Hematopoietic multipotent progenitor cell treated with erythropoietin and hydrocortisone succinate and interleukin-3 and kit ligand, for 15 days (in vitro differentiated cells): ENCODE results near the gene HOMER1.
"Not testable (repeated sequence)": the region's sequence is repeated elsewhere in the genome, so short reads cannot be mapped to it uniquely, and the experiment has no call there.

Experiments used
- DNase-seq: peaks from one replicate; pipeline ENCODE4 v3.0.0-alpha.2; 2015; ENCODE audit warnings: low spot score

The HOMER1 gene

DNA sequence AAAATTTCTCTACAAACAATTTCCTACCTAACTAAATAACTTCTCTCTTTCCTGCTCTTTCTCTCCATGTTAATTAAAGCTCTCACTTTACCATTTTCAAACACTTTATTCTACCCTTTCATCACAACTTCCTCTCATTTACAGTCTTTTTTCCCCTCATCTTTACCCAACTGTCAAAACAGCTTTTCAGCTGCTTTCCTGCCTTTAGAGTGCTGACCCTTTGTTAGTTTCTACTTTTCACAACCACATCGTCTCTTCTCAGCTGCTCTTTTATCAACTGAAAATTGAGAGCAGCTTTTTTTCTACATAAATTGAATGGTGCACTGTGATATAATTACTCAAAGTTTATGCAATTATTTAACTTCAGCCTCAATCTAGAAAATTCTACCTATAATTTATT, 3.1 kb upstream of the HOMER1 start:
- DNase-seq, result no peak

DNA sequence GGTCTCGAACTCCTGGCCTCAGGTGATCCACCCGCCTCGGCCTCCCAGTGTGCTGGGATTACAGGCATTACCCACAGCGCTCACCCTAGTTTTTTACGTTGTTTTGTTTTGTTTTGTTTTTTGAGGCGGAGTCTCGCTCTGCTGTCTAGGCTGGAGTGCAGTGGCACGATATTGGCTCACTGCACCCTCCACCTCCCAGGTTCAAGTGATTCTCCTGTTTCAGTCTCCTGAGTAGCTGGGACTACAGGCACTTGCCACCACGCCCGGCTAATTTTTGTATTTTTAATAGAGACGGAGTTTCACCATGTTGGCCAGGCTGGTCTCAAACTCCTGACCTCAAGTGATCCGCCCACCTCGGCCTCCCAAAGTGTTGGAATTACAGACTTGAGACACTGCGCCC, 2.4 kb upstream of the HOMER1 start:
- DNase-seq, result not testable (repeated sequence)

DNA sequence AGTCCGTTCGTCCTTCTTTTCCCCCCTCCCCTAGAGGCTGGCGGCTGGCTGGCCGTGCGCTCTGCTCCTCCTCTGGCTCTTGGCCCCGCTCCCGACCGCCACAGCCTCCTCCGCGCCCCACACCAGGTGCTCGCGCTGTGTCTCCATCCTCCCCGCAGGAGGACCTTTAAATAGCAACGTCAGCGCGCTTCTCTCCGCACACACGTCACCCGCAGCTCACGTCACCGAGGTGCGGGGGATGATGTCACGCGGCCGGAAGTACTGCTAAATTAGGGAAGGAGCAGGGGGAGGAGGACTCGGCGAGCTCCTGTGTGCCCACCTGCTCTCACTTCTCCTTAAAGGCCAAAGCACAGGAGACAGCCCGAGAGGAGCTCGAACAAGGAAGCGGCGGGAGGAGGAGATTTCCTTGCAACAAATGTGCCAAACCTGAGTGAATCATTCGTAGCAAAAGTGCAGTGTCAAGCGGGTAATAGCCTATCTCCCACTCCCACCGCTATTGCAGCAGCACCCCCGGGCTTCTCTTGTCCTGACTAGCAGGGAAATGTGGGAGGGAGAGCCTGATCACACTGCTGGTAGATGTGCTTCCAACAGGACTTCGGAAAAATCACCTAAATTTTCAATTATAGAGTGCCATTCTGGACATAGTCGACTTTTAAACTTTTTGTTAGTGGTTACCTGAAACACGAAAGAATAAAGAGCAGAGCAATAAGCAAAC, 614 bp upstream of the HOMER1 start:
- DNase-seq, result peak; percentile 68

DNA sequence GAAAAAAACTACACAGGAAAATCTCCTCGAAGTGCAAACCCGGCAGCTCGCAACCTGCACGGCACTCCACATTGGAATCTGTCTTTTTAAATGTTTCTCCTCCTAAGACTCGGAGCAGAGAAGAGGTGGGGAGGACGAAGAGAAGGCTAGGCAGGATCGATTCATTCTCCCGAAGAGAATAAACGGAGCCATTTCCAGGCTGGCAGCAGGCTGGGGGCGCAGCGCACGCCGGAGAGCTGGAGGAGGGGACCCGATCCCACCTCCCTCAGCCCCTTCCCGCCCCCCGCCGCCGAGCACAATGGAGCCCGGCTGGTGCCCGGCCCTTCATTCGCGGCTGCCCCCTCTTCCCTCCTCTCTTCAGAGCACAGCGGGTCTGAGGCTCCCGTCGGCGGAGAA, 628 bp downstream of the HOMER1 start:
- DNase-seq, result no peak

DNA sequence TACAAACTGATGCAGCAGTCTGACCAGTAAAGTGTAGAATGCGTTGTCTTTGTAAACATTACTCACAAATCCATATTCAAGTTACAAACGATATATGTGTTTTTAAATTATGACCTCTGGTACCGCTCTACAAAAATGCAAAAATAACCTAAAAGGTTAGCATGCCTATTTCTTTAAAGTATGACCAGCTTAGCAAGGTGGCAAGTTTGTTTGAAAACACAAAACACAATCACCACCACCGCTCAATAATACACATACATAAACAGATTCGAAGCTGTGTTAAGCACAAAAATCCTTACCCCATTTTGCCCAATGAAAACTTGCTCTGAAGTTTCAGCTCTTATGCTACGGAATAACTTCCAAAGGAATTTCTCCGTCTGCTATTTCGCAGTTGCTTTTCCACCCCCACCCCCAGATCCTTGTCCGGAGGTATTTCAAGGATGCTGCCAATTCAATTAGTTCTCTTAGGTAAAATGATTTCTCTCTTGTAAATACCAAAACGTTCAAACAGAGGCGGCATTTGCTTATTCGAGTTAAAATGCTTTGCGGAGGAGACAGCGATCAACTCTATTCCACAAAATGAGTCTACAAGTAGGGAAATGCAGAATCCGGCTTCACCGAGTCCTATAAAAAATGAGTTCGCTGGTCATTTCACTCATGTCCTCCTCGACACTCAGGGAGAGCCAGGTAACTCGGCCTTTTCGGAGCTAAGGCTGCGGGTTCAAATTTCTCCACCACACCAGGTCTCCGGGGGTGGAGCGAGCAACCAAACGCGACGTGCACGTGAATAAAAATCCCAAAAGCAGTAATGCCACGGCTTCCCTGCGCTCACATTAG, 1.2 kb downstream of the HOMER1 start:
- no peak for DNase-seq

DNA sequence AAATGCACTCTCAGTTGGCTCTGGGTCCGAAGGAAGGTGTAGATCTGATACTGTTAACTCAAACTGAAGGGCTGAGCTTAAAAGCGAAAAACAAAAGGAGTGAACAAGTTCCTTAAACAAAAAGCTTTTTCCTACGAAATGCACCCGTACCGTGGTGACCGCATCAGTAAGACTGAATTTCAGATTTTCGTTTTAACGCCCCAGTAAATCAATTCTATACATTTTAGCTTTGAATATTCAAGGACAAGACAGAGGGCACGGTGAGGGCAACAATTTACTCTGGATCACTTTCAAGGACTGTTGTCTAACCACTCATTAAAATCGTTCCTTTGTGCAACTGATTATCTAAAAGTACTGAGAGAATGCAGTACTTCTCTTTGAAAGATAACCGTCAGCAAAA, 1.9 kb downstream of the HOMER1 start:
- DNase-seq, result no peak

DNA sequence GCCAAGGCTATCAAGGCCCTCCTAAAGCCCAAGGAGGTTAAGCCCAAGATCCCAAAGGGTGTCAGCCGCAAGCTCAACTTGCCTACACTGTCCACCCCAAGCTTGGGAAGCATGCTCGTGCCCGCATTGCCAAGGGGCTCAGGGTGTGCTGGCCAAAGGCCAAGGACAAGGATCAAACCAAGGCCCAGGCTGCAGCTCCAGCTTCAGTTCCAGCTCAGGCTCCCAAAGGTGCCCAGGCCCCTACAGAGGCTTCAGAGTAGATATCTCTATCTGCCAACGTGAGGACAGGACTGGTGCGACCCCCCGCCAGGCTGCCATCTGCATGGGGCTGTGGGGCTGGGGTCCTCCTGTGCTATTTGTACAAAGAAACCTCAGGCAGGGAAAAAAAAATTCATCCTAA, 3.3 kb downstream of the HOMER1 start:
- no peak for DNase-seq

DNA sequence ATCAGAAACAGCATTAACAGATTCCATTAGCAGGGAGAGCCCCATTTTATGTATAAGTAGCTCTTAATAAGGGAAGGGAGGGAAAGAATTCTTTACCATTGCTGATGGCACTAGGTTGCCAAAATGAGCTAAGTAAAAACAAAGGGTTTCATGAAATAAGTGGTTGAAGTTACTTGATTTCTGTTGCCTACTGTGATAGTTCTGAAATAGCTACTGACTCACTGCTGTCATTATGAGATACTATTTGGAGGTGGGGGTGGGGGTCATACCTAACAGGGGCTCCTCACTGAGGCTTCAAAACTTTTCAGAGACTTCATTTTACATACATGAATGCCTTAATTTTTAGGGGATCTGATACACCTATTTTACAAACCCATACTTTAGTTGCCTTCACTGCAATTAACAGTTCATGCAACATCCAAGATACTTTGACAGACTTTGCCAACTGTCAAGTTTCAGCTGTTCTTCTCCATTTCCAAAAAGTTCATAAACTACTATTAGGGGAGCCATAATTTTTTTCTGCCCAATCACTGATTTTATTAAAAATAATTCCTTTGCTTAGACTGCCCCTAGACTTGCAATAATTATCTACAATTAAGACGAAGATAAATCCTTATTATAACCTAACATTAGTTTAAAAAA, 4.6 kb downstream of the HOMER1 start:
- no peak for DNase-seq

DNA sequence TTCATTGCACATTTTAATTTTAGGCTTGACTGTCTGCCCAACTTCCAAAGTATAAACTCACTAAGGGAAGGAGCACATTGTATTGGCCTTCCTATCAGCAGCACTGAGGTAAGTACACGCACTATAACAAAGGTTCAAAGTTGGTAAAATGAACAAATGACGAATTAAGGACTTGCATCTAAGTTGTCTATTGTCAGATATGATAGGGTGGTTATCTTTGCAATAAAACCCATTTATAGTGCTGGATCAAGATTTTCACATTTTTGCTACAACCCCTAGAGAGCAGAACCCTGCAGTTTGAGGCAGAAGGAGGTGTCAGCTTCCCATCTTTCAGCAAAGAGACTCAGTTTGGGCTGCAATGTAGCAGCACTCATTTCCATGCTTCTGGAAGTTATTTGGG, 5.1 kb downstream of the HOMER1 start:
- DNase-seq, result no peak

DNA sequence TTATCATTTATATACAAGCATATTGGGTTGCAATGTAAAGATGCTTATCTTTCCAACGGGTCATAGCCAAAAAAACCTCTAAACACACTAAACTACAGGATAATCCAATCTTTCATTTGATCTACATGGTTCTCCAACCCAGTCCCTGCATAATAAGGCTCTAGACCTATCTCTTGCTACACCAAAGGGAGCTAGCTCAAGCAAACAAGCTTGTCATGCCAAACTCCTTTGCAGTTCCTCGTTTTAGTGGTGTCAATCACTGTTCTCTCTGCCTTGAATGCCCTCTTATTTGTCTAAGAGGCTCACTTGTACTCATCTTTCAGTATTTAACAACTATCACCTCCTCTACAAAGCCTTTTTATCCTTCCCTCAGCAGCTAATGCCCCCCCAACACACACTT, 5.6 kb downstream of the HOMER1 start:
- no peak for DNase-seq

DNA sequence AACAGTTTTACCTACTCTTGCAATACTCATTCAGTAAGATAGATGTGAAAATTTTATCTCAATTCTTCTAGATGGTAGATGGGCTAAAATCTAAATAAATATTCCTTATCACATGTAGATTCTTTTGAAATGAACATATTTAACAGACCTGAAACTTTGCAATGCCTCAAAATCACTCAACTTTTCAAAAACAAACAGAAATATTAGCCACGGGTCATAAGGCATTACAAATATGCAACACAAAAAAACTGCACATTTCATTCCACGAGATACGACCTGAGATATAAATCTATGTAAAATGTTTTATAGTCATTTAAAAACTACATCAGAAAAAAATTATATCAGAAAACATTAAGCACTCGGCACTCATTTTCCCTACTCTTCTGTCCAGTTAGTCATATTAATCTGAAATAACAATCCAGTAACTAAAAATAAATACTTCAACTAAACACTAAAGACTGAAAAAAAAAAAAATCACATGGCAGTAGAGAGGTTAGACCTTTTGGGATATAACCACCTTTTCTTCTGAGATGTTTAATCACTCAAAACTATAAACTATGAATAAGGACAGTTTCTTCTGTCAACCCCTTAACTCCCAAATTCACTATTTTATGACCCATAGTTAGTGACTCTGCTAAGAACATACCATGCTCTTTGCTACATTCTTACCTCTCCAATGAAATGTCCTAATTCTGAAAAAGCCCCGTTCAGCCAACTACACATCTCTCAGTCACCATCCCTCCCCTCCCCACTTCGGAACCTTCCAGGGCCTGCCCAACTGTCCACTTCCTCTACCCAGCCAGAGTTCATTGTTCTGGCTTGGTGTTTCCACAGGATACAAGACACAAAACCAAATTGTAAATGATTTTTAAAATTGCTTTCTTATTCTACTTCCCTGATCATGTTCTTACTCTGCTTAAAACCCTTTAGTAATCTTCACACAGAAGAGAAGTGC, 6.4 kb downstream of the HOMER1 start:
- DNase-seq, result no peak

DNA sequence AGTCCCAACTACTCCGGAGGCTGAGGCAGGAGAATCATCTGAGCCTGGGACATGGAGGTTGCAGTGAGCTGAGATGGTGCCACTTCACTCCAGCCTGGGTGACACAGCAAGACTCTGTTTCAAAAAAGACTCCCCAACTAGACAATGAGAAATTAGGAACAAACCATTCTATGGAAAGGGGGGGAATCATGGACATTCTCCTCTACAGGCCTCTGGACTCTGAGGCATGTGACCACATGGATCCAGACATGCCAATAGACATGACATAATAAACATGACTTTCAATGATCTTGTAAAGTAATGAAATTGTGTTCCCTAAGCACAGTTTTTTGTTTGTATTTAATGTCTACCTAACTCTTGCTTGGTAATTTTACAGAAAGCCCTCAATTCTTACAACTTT, 8.8 kb downstream of the HOMER1 start:
- DNase-seq, result no peak

DNA sequence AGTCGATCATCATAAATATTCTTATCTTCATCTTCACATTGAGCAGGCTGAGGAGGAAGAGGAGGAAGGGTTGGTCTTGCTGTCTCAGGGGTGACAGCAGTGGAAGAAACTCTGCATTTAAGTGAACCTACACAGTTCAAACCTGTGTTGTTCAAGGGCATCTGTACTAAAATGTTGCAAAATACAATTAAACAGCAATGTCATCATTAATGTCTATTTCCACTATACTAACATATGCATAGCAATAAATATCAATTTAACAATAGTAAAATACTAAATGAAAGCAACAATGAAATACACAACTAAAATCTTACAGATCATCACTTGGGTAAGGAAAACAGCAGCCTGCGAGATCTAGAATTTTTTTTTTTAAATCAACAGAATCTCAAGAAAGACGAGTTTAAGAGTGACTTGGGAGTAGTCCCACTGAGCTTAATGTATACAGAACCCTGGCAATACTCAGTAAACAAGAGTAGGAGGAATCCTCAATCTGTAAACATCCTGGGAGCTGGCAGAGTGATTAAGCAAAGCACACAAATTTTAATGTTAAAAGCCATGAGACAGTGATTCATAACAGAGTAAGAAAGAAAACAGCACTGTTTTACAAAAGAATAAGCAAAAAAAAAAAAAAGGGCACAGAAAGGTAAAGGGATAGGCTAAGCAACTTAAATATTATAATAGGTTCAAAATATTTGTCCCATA, 10.0 kb downstream of the HOMER1 start:
- no peak for DNase-seq

DNA sequence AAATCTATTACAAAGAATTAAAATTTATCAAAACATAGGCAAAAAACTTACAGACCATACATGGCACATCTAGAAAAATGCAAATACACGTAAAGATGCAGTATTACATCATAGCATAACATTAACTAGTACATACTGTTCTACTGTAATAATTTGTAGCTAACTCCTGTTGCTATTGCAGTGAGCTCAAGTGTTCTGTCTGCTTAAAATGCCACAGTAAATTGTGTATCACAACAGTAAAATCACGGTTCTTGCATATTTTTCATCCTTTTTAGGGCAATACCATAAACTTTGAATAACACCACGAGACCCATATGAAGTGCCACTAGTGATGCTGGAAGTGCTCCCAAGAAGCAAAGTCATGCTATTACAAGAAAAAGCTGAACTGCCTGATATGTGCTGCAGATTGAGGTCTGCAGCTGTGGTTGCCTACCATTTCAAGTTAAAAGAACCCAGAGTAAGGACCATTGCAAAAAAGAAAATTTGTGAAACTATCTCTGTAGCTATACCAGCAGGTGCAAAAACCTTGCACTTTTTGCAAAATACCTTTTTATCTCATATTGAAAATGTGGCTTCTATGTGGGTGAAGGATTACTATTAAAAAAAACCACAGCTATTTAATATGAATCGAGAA, 14.2 kb downstream of the HOMER1 start:
- DNase-seq, result no peak

DNA sequence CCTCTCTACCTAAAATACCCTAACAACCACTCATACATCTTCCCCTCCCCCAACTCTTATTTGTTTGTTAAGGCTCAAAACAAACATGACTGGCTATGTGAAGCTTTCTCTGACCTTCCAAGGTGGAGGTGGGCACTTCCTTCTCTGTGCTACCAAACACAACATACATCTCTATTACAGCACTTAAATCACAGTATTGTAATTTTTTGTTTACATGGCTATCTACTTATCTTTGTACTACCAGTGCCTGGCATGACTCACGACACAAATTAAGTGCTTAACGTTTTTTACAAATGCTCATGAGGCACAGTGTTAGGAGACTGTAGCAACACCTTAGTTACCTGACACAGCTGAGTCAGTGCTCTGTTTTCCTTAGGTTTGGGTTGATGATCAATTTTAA, 18.6 kb downstream of the HOMER1 start:
- DNase-seq, result no peak

DNA sequence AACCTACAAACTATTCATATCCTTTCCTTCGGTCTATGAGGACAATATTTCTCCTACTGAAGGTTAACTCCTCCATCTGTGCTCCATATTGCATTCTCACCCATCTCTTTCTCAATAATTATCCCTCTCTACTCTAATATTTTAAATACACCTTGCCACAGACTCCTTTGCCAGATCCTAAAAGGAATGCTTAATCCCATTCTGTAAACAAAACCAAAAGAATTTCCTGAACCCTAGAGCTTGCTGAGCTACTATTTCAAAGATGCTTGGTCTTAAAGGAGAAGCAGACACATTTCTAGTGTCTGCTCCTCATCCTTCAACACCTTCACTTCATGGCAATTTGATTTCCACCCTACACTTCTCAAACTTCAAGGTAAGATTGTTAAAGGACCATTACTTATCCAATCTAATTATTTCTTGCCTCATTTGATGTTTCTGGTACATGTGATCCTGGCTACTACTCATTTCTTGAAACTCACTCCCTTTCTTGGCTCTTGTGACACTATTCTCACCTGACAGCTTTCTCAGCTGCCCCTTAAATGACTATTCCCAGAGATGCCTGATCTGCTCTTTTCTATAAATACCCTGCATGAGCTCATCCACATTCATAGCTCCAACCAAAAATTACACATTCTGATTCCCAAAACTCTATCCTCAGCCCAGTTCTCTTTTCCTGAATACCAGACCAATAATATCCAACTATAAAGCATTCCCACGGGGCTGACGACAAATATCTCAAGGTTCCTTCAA, 20.2 kb downstream of the HOMER1 start:
- no peak for DNase-seq

DNA sequence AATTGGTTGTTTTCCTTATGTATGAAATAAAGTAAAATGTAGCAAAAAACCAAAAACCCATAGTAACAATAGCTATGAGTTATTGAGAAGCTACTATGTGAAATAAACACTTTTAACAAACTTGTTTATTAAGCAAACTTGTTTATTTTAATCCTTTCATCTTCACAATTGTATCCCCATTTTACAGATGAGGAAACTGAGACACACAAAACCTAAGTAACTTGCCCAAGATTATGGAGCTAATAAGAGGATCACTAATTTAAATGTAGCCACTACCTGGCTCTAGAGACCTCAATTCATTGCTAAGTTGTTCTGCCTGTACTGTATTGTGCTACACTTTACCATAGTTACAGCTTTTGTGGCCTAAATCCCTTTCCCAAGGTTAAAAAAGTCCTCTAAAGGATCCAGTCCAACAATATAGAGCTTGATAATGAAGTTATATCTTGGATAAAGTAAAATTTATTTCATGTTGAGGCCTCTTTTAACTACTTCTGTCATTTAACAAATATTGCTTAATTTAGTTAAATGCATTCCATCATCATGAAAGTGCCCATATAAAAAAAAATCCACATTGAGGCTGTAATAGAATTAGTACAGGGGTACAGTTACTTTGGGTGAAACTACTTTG, 22.1 kb downstream of the HOMER1 start:
- no peak for DNase-seq

DNA sequence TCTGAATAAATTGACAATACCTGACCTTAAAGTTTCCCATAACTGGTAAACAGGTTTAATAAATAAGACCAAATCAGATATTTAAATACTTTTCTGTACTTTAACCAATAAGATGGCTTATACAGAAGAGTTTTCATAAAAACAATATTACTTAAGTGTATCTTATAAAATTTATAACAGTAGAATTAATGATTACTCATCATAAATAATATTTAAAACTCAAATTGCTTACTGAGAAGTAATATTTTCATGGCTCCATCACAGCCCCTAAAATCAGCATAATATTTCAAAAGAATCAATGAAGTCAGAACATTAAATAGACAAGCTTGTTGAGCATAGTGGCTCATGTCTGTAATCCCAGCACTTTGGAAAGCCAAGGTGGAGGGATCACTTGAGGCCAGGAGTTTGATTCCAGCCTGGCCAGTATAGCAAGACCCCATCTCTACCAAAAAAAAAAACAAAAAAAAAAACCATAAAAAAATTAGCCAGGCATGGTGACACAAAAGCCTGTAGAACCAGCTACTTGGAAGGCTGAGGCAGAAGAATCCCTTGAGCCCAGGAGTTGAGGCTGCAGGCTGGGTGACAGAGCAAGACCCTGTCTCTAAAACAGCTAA, 23.5 kb downstream of the HOMER1 start:
- no peak for DNase-seq

DNA sequence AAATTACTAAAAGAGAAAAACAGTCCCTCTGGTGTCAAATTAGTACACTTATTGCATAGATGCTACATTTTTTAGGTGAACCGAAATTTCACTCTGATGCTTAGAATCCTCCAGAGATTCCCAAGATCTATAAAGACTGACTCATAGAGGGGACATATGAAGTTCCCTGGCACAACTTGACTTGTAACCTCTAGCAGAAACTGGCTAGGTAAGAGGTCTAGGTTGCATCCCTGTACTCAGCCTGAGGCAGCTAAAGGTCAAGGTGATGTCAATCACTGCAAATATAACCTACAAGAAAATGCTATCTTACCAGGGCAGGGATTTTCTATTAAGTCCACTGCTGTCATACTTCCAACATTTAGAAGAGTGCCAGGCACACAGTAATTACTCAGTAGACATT, 24.2 kb downstream of the HOMER1 start:
- DNase-seq, result no peak
